PC-3 (cell line): ENCODE data around the gene FOXP1.

ENCODE experiments used
- CTCF ChIP-seq: fragments of 300-600 bp; sonication (generic); conservative IDR thresholded peaks from 2 replicates; pipeline ENCODE4 v1.5.1; 2017; ENCODE audit warnings: antibody characterized with exemption, low read depth, mild to moderate bottlenecking, low read length
- EZH2phosphoT487 ChIP-seq: fragments of 300-600 bp; sonication (generic); IDR thresholded peaks from 2 replicates; pipeline ENCODE4 v1.6.1; 2018; ENCODE audit warnings: mild to moderate bottlenecking, antibody characterized with exemption, low read length, borderline replicate concordance

- TF ChIP-seq CTCF (no peak), EZH2phosphoT487 (no peak)
Measured at GRCh38 chr3:71586810-71587242, 3.3 kb upstream of the FOXP1 start.
